PC-9 (cell line): ENCODE data around the gene SYNGR2.

ENCODE experiments used
- EZH2 ChIP-seq: fragments of 200-600 bp; sonication (generic); IDR thresholded peaks from 2 replicates; pipeline ENCODE4 v1.8.0; 2017; ENCODE audit warnings: antibody characterized with exemption, low read depth
- TF ChIP-seq, protein P1 (sequence below): fragments of 200-600 bp; sonication (generic); conservative IDR thresholded peaks from 2 replicates; pipeline ENCODE4 v1.6.1; 2017; ENCODE audit warnings: mixed run types, antibody characterized with exemption, mild to moderate bottlenecking, moderate library complexity

DNA sequence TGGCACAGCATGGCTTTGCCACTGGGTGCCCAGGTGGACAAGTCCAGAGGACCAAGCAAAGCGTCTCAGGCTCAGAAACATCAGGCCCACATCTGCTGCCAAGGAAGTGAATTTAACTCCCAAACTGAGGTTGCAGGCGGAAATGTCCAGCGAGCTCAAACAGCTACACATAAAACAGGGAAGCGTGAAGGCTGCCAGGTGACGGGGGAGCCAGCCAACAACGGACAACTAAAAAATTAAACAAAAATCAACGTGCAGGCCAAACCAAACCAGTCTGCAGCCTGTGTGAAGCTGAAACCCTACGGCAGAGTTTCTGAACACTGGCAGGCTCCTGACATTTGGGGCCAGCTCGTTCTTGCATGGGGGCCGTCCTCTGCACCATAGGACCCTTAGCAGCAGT, 16.0 kb downstream of the SYNGR2 start:
- TF ChIP-seq, protein P1, sequence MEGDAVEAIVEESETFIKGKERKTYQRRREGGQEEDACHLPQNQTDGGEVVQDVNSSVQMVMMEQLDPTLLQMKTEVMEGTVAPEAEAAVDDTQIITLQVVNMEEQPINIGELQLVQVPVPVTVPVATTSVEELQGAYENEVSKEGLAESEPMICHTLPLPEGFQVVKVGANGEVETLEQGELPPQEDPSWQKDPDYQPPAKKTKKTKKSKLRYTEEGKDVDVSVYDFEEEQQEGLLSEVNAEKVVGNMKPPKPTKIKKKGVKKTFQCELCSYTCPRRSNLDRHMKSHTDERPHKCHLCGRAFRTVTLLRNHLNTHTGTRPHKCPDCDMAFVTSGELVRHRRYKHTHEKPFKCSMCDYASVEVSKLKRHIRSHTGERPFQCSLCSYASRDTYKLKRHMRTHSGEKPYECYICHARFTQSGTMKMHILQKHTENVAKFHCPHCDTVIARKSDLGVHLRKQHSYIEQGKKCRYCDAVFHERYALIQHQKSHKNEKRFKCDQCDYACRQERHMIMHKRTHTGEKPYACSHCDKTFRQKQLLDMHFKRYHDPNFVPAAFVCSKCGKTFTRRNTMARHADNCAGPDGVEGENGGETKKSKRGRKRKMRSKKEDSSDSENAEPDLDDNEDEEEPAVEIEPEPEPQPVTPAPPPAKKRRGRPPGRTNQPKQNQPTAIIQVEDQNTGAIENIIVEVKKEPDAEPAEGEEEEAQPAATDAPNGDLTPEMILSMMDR: no peak
- no peak for TF ChIP-seq EZH2
